A673 (cell line): Measurements from ENCODE around the gene PFKP.

ENCODE experiments used
- CTCF ChIP-seq: fragments of 300-800, 200-600 bp; sonication (generic); conservative IDR thresholded peaks from 2 replicates; pipeline ENCODE4 v1.5.1; 2017; ENCODE audit warnings: low read depth, mild to moderate bottlenecking, antibody characterized with exemption, low read length, moderate library complexity, mixed read lengths
- EZH2 ChIP-seq: fragments of 200-600 bp; sonication (generic); IDR thresholded peaks from 2 replicates; pipeline ENCODE4 v1.6.1; 2017; ENCODE audit warnings: borderline replicate concordance, low read depth, mild to moderate bottlenecking, mixed read lengths, antibody characterized with exemption, low read length; ENCODE audit not compliant: poor library complexity, severe bottlenecking

- TF ChIP-seq CTCF = no peak
- TF ChIP-seq EZH2 = no peak
Observed at GRCh38 chr10:3131098-3131497, 63.8 kb downstream of the PFKP start.
